HT1080 (cell line): ENCODE measurements around the gene P3H4. TPM values are rescaled to one million over a fixed set of nuclear protein-coding genes. Genes with fewer than 3 reads are reported as not detected.
A peak's percentile ranks its signal among the peaks of the same experiment; 100 is the strongest.
"Not testable (repeated sequence)": the region's sequence is repeated elsewhere in the genome, so short reads cannot be mapped to it uniquely, and the experiment has no call there.

Source experiments
- DNase-seq: peaks from one replicate; pipeline ENCODE4 v3.0.0-alpha.2; 2015; ENCODE audit warnings: low read depth
- total RNA-seq: library from RNA; depleted of rRNA; stranded (reverse); fragments of >200 nt; shearing (Covaris generic); gene quantifications from 2 replicates; pipeline ENCODE4 v1.2.3, GENCODE V29; 2014

Gene P3H4
- total RNA-seq, 1 experiment from 2014 or later = 71.9 TPM

DNA sequence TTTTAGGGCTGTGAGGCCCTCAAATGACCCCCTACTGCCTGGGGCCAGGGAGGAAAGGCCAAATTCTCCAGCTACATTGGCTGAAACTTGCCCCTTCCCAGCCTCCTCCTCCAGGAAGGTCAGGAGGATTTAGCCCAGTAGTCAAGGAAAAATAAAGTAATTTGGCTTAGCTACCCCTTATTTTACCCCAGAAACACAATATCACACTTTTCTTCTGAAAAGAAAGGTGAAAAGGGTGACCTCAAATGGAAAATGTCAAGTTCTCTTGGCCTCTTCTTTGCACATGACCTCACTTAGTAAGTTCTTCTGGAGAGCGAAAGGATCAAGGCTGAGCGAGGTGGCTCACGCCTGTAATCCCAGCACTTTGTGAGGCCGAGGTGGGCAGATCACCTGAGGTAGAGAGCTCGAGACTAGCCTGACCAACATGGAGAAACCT lies 17.2 kb downstream of the P3H4 start:
- DNase-seq = no peak

DNA sequence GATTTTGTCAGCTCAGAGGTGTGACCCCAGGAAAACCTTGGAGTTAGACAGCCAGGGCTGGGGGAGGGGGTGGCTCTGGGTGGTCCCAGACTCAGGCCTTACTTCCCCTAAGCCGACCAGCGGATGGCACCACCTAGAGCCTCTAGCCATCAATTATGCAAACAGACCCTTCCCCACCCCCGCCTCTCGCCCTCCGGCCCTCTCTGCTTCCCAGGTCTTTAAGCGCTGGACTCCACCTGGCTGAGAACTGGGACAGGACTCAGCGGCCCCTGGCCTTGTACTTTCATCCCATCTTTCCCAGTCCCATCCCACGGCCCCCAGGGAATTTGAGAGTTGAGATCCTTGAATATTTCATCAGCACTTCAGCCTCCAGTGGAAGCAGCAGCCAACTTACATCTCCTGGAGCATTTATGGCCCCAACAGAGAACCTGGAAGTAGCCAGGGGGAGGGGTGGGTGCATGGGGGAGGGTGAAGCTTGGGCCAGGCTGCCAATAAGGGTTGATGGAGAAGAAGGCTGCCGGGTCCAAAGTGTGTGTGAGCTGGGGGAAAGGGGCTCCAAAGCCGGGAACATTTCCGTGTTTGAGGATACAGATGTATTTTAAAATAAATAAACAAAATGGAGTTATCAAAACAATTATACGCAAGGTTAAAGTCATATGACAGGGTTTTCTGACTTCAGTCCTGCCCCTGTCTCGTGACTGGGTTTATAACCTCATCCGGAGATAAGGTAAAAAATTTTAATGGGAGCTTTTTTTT lies 17.8 kb downstream of the P3H4 start:
- no peak for DNase-seq

DNA sequence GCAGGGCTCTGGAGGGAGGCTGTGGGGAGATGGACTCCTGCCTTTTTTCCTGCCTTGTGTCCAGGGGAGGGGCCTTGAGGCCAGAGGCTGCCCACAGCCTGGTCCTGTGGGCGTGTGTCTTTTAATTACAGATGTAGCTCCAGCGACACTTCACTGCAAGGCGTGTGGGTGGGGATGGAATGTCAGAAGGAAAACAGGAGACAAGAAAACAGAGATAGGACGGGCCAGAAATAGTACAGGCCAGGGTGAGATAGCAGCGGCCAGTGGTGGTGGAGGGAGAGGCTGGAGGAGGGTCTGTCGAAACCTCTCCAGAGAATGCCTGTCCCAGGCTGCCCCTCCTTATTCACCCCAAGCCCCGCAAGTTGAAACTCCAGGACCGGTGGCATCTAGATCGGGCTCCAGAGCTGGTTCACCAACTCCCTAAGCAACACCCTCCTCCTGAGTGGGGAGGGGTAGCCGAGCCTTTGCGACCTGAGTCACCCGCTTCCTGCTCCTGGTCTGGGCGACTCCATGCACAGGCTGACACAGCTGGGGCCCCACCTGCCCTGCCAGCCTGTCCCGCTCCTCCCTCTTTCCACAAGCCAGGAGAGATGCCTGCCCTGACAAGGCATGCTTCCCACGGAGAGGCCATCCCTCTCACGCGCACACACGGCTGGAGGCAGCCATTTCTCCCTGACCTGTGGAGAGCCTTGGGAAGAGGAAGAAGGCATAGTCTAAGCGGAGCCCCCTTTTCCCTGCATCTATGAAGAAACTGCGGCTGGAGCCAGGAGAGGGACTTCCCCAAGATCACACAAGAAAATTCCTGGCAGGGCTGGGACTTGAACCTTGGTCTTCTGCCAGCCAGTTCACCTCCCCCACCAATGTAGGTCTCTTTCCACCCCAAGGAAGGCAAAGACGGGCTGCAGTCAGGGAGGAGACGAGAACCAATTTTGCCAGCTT lies 18.6 kb downstream of the P3H4 start:
- DNase-seq = peak; percentile 86

DNA sequence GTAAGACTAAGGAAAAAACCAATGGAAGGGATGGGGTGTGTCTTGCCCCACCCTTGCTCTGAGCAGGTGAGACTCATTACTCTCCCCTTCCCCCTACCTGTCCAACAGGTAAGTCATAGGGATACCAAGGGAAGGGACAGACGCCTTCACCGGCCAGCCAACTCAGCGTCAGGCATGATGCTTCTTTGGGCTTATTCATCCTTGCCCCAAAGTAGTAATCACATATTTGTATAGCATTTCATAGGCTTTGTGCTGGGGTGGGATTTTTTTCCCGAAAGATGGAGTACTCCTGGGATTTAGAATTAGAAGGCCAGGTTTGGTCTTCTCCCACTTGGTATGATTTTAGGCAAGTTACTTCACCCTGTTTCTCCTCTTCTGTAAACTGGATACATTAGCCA lies 24.7 kb downstream of the P3H4 start:
- no peak for DNase-seq

DNA sequence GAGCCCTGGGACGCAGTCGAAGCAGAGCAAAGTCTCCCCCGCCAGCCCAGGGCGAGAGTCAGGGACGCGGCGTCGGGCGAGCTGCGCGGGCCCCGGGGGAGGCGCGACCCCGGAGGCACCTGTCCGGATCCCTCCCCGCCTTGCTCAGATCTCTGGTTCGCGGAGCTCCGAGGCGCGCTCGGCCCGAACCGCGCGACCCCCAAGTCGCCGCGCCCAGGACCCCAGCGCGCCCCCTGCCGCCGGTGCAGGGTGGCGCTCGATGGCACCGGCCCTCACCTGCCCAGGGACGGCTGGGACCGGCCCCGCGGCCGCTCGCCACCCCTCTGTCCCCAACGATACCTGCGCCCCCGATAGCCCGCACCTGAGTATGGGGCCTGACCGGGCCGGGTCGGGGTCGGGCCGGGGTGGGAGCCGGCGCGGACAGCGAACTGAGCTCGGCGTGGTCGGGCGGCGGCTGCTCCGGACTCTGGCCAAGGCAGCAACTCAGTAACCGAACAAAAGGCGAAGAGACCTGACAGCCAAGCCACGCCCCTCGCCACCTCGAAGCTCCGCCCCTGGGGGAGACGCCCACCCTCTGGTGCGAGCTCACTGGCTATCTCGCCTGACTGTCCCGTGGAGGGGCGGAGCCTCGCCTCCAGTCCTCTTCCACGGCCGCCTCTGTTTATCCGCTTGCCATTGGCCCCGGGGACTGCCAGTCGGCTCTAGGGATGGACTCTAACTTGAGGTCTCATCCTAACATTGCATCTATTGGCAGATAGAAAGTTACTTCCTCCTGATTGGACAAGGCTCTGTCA lies 25.3 kb downstream of the P3H4 start, which contains the start of gene JUP:
TSS of gene JUP (minus strand) at position 485 of the 794 bp plus-strand sequence. CDS start 14,857 bp downstream, outside the sequence.
- peak; percentile 90 for DNase-seq

DNA sequence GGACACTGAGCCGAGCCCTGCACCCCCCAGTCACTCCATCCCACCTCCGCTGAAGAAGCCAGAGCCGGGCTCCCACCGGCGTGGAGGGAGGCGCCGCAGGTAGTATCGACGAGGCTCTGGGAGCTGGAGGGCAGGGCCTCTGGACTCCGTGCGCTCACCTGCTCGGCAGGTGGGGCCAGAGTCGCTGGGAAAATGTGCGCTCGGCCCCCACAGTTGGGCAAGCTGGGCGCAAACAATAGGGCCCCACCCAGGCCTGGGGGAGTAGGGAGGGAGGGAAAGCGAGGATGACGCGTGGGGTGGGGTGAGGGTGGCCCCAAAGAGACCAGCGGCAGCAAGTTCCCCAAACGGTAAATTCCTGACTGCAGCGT lies 25.9 kb downstream of the P3H4 start:
- DNase-seq = no peak

DNA sequence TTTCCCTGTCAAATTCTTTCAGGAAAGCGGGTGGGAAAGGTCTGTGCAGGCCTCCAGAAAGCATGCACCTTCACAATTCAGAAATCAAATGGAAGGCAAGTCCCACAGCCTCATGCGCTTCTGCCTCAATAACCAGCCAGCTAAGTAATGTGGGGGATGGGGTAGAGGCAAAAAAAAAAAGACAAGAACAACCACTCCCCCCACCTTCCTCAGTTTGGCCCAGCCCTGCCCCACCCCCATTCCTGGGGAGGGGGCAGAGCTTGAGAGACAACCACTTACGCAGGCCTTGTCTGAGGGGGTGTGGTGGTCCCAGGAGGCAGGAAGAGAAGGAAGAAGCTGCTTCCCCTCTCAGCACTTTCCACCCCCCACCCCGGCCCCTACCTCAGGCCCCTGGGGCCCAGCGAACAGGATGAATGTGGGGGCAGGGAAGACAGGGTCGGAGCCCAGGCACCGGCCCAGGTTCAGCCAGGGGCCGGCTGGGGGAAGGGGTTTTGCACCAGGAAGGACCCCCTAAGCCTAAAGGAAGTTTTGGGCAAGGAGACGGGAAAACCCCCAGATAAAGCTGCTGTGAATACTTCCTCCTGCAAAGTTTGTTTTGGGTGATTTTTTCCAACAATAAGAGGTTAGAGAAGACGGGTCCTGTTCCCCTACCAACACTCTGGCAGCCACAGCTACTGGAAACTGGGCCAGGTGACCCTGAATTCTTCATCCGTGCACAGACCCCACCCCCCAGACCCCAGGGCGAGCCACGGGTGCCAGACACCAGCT lies 26.5 kb downstream of the P3H4 start:
- no peak for DNase-seq

- peak; percentile 23 for DNase-seq
Measured at GRCh38 chr17:41784207-41784744, 27.5 kb downstream of the P3H4 start.

- no peak for DNase-seq
Measured at GRCh38 chr17:41782142-41782541, 29.6 kb downstream of the P3H4 start.

- DNase-seq = no peak
Measured at GRCh38 chr17:41781404-41782110, 30.2 kb downstream of the P3H4 start.

DNA sequence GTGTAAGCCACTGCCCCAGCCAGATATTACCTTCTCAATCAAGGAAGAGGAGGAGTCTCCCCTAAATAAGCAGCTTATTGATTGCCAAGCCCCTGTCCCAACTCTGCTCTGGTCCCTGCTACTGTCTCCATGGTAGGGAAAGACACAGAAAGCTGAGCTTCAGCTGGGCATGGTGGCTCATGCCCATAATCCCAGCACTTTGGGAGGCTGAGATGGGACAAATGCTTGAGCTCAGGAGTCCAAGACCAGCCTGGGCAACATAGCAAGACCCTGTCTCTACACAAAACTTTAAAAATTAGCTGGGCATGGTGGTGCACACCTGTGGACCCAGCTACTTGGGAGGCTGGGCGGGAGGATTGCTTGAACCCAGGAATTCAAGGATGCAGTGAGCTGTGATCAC lies 31.8 kb downstream of the P3H4 start:
- DNase-seq = no peak

DNA sequence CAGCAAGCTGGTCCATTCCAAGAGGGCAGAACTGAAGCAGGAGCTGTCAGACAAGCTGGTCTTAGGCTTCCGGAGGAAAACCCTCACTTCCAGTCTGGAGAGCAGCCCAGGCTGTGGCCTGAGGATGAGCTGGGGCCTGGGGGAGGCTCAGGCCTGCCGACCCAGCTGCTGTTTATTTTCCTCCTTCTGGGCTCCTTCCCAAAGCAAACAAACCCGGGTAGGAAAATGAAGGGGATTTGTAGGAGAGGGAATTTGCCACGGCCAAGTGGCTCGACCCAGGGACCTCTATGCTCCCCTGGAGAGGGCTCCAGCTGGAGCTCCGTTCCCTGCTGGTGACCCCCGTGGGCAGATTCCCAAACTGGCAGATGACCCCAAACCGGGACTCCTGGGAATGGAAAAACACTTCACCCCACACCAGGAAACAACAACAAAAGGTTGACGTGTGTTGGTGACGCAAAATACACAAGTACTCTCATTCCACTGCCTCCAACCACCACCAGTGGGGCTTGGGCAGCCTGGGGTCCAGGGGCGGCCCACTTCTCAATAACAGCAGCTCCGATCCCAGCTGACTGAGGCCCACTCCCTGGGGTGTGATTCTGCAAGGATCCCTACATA lies 34.1 kb downstream of the P3H4 start:
- DNase-seq = peak; percentile 95

- no peak for DNase-seq
Measured at GRCh38 chr17:41777157-41777573, 34.6 kb downstream of the P3H4 start.

- DNase-seq = not testable (repeated sequence)
Measured at GRCh38 chr17:41776262-41776900, 35.4 kb downstream of the P3H4 start.

DNA sequence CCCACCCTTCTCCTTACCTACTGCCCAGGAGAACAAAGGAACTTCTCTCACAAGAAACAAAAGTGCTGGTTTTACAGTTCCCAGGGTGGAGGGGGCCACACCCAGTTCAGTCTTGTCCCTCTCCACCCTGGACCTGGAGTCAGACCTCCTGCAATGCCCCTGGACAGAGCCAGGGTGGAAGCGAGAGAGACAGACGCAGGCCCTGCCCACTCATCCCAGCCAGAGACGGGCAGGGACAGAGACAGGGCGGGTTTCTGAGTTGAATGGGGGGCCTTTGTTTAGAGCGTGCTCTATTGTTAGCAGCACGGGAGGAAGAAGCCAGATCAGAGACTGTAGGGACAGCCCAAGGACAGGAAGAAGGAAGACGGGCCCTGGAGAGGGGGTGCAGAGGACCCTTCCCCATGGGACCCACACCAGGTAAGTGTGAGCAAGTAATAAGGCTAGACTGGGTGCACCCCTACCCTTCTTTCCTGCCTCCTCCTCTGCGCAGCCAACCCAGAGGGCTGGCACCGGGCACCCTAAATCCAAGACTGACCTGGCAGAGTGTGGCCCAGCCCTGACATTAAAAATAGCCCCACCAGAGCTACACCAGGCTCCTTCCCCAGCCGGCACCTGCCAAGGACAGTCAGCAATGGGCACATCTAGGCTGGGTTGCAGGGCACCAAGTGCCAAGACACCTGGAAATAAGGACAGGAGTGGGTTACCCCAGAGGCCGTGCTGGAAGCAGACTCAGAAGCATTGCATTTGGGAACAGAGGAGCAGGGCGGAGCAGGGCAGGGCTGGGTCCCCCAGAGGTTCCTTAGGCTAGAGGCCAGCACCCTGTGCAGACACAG lies 36.1 kb downstream of the P3H4 start:
- no peak for DNase-seq

- DNase-seq = no peak
Measured at GRCh38 chr17:41773731-41774193, 38.0 kb downstream of the P3H4 start.

DNA sequence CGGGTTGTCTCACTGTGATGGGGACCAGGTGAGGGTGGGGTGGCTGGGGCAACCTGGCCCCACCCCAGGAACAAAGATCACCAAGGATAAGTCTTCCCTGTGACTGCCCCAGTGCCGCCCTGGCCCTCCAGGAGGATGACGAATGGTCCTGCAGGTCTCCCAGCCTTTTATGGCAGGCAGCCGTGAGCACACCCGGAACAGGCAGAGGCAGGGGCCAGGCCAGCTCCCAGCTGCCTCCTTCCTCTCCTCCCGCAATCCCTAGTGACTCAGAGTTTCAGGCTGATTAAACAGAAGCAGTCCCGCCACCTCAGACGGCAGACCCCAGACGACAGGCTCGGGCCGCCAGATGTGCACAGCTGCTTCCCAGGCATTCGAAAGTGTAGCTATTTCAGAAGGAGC lies 38.6 kb downstream of the P3H4 start:
- peak; percentile 93 for DNase-seq
